ENCODE results near the gene DNPH1.

DNPH1 gene

GRCh38 chr6:43183441-43183840, 45.8 kb downstream of the DNPH1 start:
- peak overlapping the region; percentile 70; the same call in 1 of the 2 replicates for H3K27ac ChIP-seq
- TF ChIP-seq CTCF (IDR thresholded peaks at IDR 0.05) (no peak), ZFX (IDR thresholded peaks at IDR 0.05; ENCODE audit: borderline replicate concordance) (no peak)

GRCh38 chr6:43181942-43182860, 47.1 kb downstream of the DNPH1 start, which contains the start of gene CUL9:
Gene CUL9, plus strand, starts transcription at chr6:43182196. Its CDS starts 2,115 bp downstream, at chr6:43184311.
- no peak for TF ChIP-seq CTCF (IDR thresholded peaks at IDR 0.05)
- no peak for TF ChIP-seq ZFX (IDR thresholded peaks at IDR 0.05; ENCODE audit: borderline replicate concordance)
- H3K27ac ChIP-seq, result peak within 1 kb of the TSS; percentile 70

- TF ChIP-seq CTCF (IDR thresholded peaks at IDR 0.05), result no peak
- TF ChIP-seq ZFX (IDR thresholded peaks at IDR 0.05; ENCODE audit: borderline replicate concordance), result no peak
- H3K27ac ChIP-seq, result peak overlapping the region; percentile 70
Observed at GRCh38 chr6:43181621-43181941, 47.7 kb downstream of the DNPH1 start.

- peak overlapping the region; percentile 70 for H3K27ac ChIP-seq
- TF ChIP-seq CTCF (IDR thresholded peaks at IDR 0.05) (no peak), ZFX (IDR thresholded peaks at IDR 0.05; ENCODE audit: borderline replicate concordance) (no peak)
Observed at GRCh38 chr6:43180985-43181384, 48.3 kb downstream of the DNPH1 start.

- H3K27ac ChIP-seq, result no peak overlapping the region; the same call in 1 of the 2 replicates
- TF ChIP-seq CTCF (IDR thresholded peaks at IDR 0.05), result no peak
- TF ChIP-seq ZFX (IDR thresholded peaks at IDR 0.05; ENCODE audit: borderline replicate concordance), result no peak
Observed at GRCh38 chr6:43180058-43180457, 49.2 kb downstream of the DNPH1 start.

- no peak for TF ChIP-seq CTCF (IDR thresholded peaks at IDR 0.05)
- TF ChIP-seq ZFX (IDR thresholded peaks at IDR 0.05; ENCODE audit: borderline replicate concordance), result no peak
- no peak overlapping the region for H3K27ac ChIP-seq
Observed at GRCh38 chr6:43178951-43179830, 50.1 kb downstream of the DNPH1 start.
